IMR-90 (cell line): ENCODE results near the gene IL4. TPM values are rescaled to one million over a fixed set of nuclear protein-coding genes. Genes with fewer than 3 reads are reported as not detected.

Experiments
- ATAC-seq: fragments of 200-7000 bp; cut with Tn5 transposase; 2 replicates; pipeline ENCODE4 v1.9.1; 2020; ENCODE audit warnings: low read depth, mild to moderate bottlenecking, moderate library complexity
- BruUV-seq: library from RNA; stranded (reverse); fragments of 400-500 nt; replicated peaks from 2 replicates; lab custom pipeline; 2021; lab: Mats Ljungman, UMichigan
- CTCF ChIA-PET: fragments of 300-600 bp; formaldehyde crosslinking; extraction: SDS; loops from one replicate; lab custom pipeline; 2021; ENCODE audit warnings: antibody characterized with exemption; lab: Yijun Ruan, JAX
- POLR2A ChIA-PET: fragments of 300-600 bp; sonication (Branson Sonifier 250); formaldehyde crosslinking; loops from one replicate; lab custom pipeline; 2022; ENCODE audit warnings: antibody characterized with exemption; ENCODE audit not compliant: unreplicated experiment; lab: Charles Lee
- DNase-seq: peaks from one replicate; pipeline ENCODE4 v3.0.0; 2013
- H2AFZ ChIP-seq: replicated peaks from 2 replicates; pipeline ENCODE3; 2013; ENCODE audit warnings: low read length, mild to moderate bottlenecking; ENCODE audit not compliant: poor library complexity
- H2AK5ac ChIP-seq: 2 replicates; pipeline ENCODE4 v1.6.1; 2013; ENCODE audit warnings: low read depth, low read length, inconsistent platforms
- H2AK9ac ChIP-seq: replicated peaks from 2 replicates; pipeline ENCODE3; 2013; ENCODE audit warnings: mild to moderate bottlenecking, low read depth, low read length, moderate library complexity; ENCODE audit not compliant: poor library complexity
- H2BK120ac ChIP-seq: 2 replicates; pipeline ENCODE4 v1.6.1; 2013; ENCODE audit warnings: low read depth, low read length, inconsistent platforms
- H2BK15ac ChIP-seq: 3 replicates; pipeline ENCODE4 v1.6.1; 2013; ENCODE audit warnings: low read depth, low read length, inconsistent platforms
- H2BK20ac ChIP-seq: 2 replicates; pipeline ENCODE4 v1.6.1; 2013; ENCODE audit warnings: low read depth, mild to moderate bottlenecking, inconsistent platforms, low read length, moderate library complexity
- H2BK5ac ChIP-seq: 2 replicates; pipeline ENCODE4 v1.6.1; 2013; ENCODE audit warnings: mild to moderate bottlenecking, low read depth, low read length, inconsistent platforms; ENCODE audit not compliant: poor library complexity, severe bottlenecking
- H3K14ac ChIP-seq: replicated peaks from 2 replicates; pipeline ENCODE4 v1.6.1; 2013; ENCODE audit warnings: low read depth, low read length, inconsistent platforms
- H3K18ac ChIP-seq: 2 replicates; pipeline ENCODE4 v1.6.1; 2013; ENCODE audit warnings: low read depth, low read length, control low read depth
- H3K23ac ChIP-seq: 2 replicates; pipeline ENCODE4 v1.6.1; 2013; ENCODE audit warnings: low read depth, low read length, inconsistent platforms
- H3K27ac ChIP-seq: 2 replicates; pipeline ENCODE4 v1.5.1; 2013; ENCODE audit warnings: mild to moderate bottlenecking, control low read depth, low read length; ENCODE audit not compliant: insufficient read depth
- H3K27me3 ChIP-seq: 2 replicates; pipeline ENCODE4 v1.6.1; 2013; ENCODE audit warnings: low read length; ENCODE audit not compliant: control insufficient read depth, insufficient read depth
- H3K36me3 ChIP-seq: 2 replicates; pipeline ENCODE4 v1.6.1; 2013; ENCODE audit warnings: low read length, mixed read lengths; ENCODE audit not compliant: control insufficient read depth, insufficient read depth
- H3K4ac ChIP-seq: 2 replicates; pipeline ENCODE4 v1.6.1; 2013; ENCODE audit warnings: low read depth, low read length, inconsistent platforms
- H3K4me1 ChIP-seq: 2 replicates; pipeline ENCODE4 v1.6.1; 2013; ENCODE audit warnings: low read length, mixed read lengths; ENCODE audit not compliant: control insufficient read depth, insufficient read depth
- H3K4me2 ChIP-seq: 2 replicates; pipeline ENCODE4 v1.6.1; 2013; ENCODE audit warnings: low read depth, mild to moderate bottlenecking, control low read depth, low read length, moderate library complexity
- H3K4me3 ChIP-seq: 2 replicates; pipeline ENCODE4 v1.5.1; 2013; ENCODE audit warnings: low read depth, mild to moderate bottlenecking, control low read depth, low read length, moderate library complexity; ENCODE audit not compliant: insufficient read depth
- H3K56ac ChIP-seq: 2 replicates; pipeline ENCODE4 v1.6.1; 2013; ENCODE audit warnings: low read length, inconsistent platforms; ENCODE audit not compliant: insufficient read depth; ENCODE audit errors: extremely low read depth
- H3K79me1 ChIP-seq, 2 experiments: 2 replicates each; pipeline ENCODE4 v1.6.1; 2013; ENCODE audit warnings: low read length in 2 of 2, inconsistent platforms in 1 of 2, low read depth in 1 of 2
- H3K9ac ChIP-seq: 2 replicates; pipeline ENCODE4 v1.6.1; 2013; ENCODE audit warnings: low read depth, low read length, control low read depth
- H3K9me1 ChIP-seq: 2 replicates; pipeline ENCODE4 v1.6.1; 2013; ENCODE audit warnings: low read length, inconsistent platforms; ENCODE audit not compliant: insufficient read depth
- H3K9me3 ChIP-seq: 2 replicates; pipeline ENCODE4 v1.6.1; 2013; ENCODE audit warnings: low read length; ENCODE audit not compliant: control insufficient read depth, insufficient read depth
- H4K20me1 ChIP-seq: 2 replicates; pipeline ENCODE4 v1.6.1; 2013; ENCODE audit warnings: low read length, inconsistent platforms; ENCODE audit not compliant: insufficient read depth
- H4K5ac ChIP-seq: 2 replicates; pipeline ENCODE4 v1.6.1; 2013; ENCODE audit warnings: mild to moderate bottlenecking, low read depth, low read length, control low read depth
- H4K8ac ChIP-seq, 2 experiments: 2 replicates each; pipeline ENCODE4 v1.6.1; 2013; ENCODE audit warnings: low read depth in 2 of 2, low read length in 2 of 2, control low read depth in 1 of 2, inconsistent platforms in 1 of 2
- H4K91ac ChIP-seq: 2 replicates; pipeline ENCODE4 v1.6.1; 2013; ENCODE audit warnings: low read depth, low read length, inconsistent platforms; ENCODE audit not compliant: insufficient read depth
- CEBPB ChIP-seq: IDR thresholded peaks from 2 replicates; pipeline ENCODE4 v1.6.1; 2012; ENCODE audit warnings: low read depth, low read length, improper control_type of control experiment
- CHD1 ChIP-seq: IDR thresholded peaks from 2 replicates; pipeline ENCODE4 v1.6.1; 2012; ENCODE audit warnings: low read depth, low read length, improper control_type of control experiment
- ELK1 ChIP-seq: fragments of 150-350 bp; IDR thresholded peaks from 2 replicates; pipeline ENCODE4 v1.6.1; 2016; ENCODE audit warnings: low read depth, mild to moderate bottlenecking, low read length, moderate library complexity, borderline replicate concordance
- FOS ChIP-seq: fragments of 150-350 bp; IDR thresholded peaks from 2 replicates; pipeline ENCODE4 v1.6.1; 2016; ENCODE audit warnings: low read depth, low read length
- POLR2A ChIP-seq: IDR thresholded peaks from 2 replicates; pipeline ENCODE4 v1.6.1; 2012; ENCODE audit warnings: mild to moderate bottlenecking, low read depth, low read length
- RAD21 ChIP-seq: IDR thresholded peaks from 2 replicates; pipeline ENCODE4 v1.6.1; 2012; ENCODE audit warnings: low read length, improper control_type of control experiment
- WGBS, 2 experiments: methylation state at CpG; one replicate each; pipeline versions ENCODE4 v1.1.5 to v1.1.7; 2013; ENCODE audit warnings: missing lambda C conversion rate in 2 of 2; ENCODE audit not compliant: insufficient read length in 1 of 2; ENCODE audit errors: extremely low coverage in 2 of 2; 5-methylcytosine and 5-hydroxymethylcytosine counted together
- dilution Hi-C: fragments of 300-500 bp; cut with HindIII; formaldehyde crosslinking; loops from one replicate; pipeline ENCODE4 v1.14.3; 2018; ENCODE audit warnings: low sequenced_read_pairs; ENCODE audit not compliant: unreplicated experiment
- in situ Hi-C: fragments of 300-500 bp; cut with MboI; formaldehyde crosslinking; loops from 3 replicates; pipeline ENCODE4 v1.14.3; 2019; ENCODE audit warnings: low sequenced_read_pairs, inconsistent platforms, mixed read lengths
- intact Hi-C: fragments of 100-400 bp; cut with micrococcal nuclease; formaldehyde crosslinking; loops from 2 replicates; pipeline ENCODE4 v1.10.0; 2022
- polyA plus RNA-seq, 3 experiments: library from polyadenylated mRNA; depleted of rRNA; stranded (reverse); fragments of >200 nt; gene quantifications; 2 replicates each; pipeline ENCODE4 v1.2.3, GENCODE V29; 2012; ENCODE audit warnings: low replicate concordance in 1 of 3
- total RNA-seq: library from RNA; depleted of rRNA; stranded (reverse); fragments of >200 nt; gene quantifications from 2 replicates; pipeline ENCODE4 v1.2.3, GENCODE V29; 2012

Gene IL4
- total and polyA plus RNA-seq, 2 of the 4 experiments (the other 2 are of a cell fraction): not detected

GRCh38 chr5:132667761-132668705, 5.8 kb upstream of the IL4 start:
- Histone ChIP-seq H3K18ac (no peak overlapping the region), H3K4me2 (no peak overlapping the region), H3K9me1 (no peaks in the 10 kb centered on the region), H3K9ac (no peak overlapping the region), H2BK15ac (no peak overlapping the region), H3K4ac (no peak overlapping the region), H4K91ac (no peak overlapping the region), H4K8ac (no peak overlapping the region), H4K5ac (no peak overlapping the region), H2AK5ac (no peak overlapping the region), H3K23ac (no peak overlapping the region), H3K9me3 (no peaks in the 10 kb centered on the region), H3K4me3 (no peak overlapping the region), H3K27ac (no peak overlapping the region), H2AFZ (peak overlapping the region; percentile 41), H3K27me3 (no peaks in the 10 kb centered on the region), H2BK20ac (no peak overlapping the region), H3K14ac (no peak overlapping the region), H3K4me1 (peaks cover 3% of the 10 kb centered on the region; the same call in 1 of the 2 replicates), H3K56ac (no peak overlapping the region), H4K20me1 (no peaks in the 10 kb centered on the region), H3K36me3 (no peaks in the 10 kb centered on the region), H3K79me1 (no peaks in the 10 kb centered on the region), H2AK9ac (peak overlapping the region; percentile 57), H2BK120ac (no peak overlapping the region), H2BK5ac (no peak overlapping the region)
- in situ Hi-C loops: no loop called here
- dilution Hi-C loops: no loop called here
- 70% methylated on average over 9 of the region's 22 CpGs; no CpG with 5 or more reads in 1 of the 2 experiments for WGBS, 2 experiments
- ChIA-PET POLR2A (no interaction called here), CTCF (no interaction called here)
- TF ChIP-seq ELK1 (no peak), CEBPB (no peak), CHD1 (no peak), RAD21 (no peak), POLR2A (no peak), FOS (no peak)
- ATAC-seq (no peak), DNase-seq (no peak)
- intact Hi-C loops: no loop called here
- BruUV-seq: no TSS peak
